OCI-LY7 (cell line): ENCODE measurements around the gene SALL4.
"Not testable (repeated sequence)": the region's sequence is repeated elsewhere in the genome, so short reads cannot be mapped to it uniquely, and the experiment has no call there.

ENCODE experiments used
- CTCF ChIP-seq: fragments of 200-600 bp; sonication (generic); conservative IDR thresholded peaks from 2 replicates; pipeline ENCODE4 v1.5.1; 2014; ENCODE audit warnings: mild to moderate bottlenecking, antibody characterized with exemption, low read length, moderate library complexity, mixed read lengths
- EZH2phosphoT487 ChIP-seq: fragments of 200-600 bp; sonication (generic); IDR thresholded peaks from 2 replicates; pipeline ENCODE4 v1.6.1; 2018; ENCODE audit warnings: low read depth, borderline replicate concordance, mild to moderate bottlenecking, mixed run types, antibody characterized with exemption, low read length, moderate library complexity, mixed read lengths

- not testable (repeated sequence) for TF ChIP-seq CTCF, EZH2phosphoT487
Observed at GRCh38 chr20:51765381-51765780, 36.9 kb downstream of the SALL4 start.
